ENCODE data around the gene CTDNEP1. TPM values are rescaled to one million over a fixed set of nuclear protein-coding genes. Genes with fewer than 3 reads are reported as not detected.

Gene CTDNEP1
- total and polyA plus RNA-seq, 9 donors, result 42.3 to 256 (median 123) TPM

GRCh38 chr17:7208754-7209460 lies 42.6 kb downstream of the CTDNEP1 start:
- Histone ChIP-seq H3K4me1 (ENCODE audit: insufficient read depth) (peaks cover 15% of the 10 kb centered on the region), H3K9me3 (no peaks in the 10 kb centered on the region), H3K4me3 (no peak overlapping the region), H3K27me3 (no peaks in the 10 kb centered on the region), H3K36me3 (no peaks in the 10 kb centered on the region), H3K27ac (no peak overlapping the region)
- intact Hi-C loops (cut with DNase I), result no loop called here
- DNase-seq, result peak in 2 of 5 donors; percentile 31 to 36
- 77 to 85% (median 82%) methylated on average over 9 of the region's 9 CpGs for WGBS, 3 donors
- no peak for TF ChIP-seq CTCF (IDR thresholded peaks at IDR 0.05)
- no peak for TF ChIP-seq POLR2A (IDR thresholded peaks at IDR 0.05)
- TF ChIP-seq EP300 (IDR thresholded peaks at IDR 0.05), result no peak

DNA sequence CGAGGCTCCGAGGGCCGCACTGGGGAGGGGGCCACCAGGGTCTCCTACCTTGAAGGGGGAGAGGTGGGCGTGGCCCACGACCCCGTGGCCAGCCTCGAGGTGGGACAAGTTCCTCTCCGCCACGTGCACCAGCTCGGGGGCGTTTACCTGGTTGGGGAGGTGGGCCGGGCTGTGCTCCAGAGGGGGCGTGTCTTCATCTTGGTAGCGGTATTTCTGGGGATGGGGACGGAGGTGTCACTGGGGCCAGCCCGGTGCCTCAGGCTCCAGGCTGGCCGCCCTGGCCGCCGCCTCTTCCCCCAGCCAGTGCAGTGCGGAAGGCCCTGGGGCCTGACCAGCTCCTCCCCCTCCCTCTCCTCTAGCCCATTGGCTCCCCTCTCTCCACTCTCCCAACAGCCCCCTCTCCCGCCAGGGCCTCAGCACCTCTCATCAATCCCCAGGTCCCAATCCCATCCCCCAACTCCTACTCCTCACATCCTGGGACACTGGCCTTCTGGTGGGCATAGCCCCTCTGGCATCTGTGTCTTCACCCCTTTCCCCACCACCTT lies 43.4 kb downstream of the CTDNEP1 start:
- H3K4me1 ChIP-seq (ENCODE audit: insufficient read depth), result peaks cover 12% of the 10 kb centered on the region
- H3K36me3 ChIP-seq, result no peaks in the 10 kb centered on the region
- no peak overlapping the region for H3K4me3 ChIP-seq
- H3K27me3 ChIP-seq, result no peaks in the 10 kb centered on the region
- 20 to 23% (median 21%) methylated on average over 21 of the region's 21 CpGs for WGBS, 3 donors
- peak overlapping the region in 1 of 2 donors; percentile 51 for H3K27ac ChIP-seq
- intact Hi-C loops (cut with DNase I), result no loop called here
- no peaks in the 10 kb centered on the region for H3K9me3 ChIP-seq
- TF ChIP-seq CTCF (IDR thresholded peaks at IDR 0.05), result no peak
- TF ChIP-seq POLR2A (IDR thresholded peaks at IDR 0.05), result no peak
- TF ChIP-seq EP300 (IDR thresholded peaks at IDR 0.05), result no peak
- DNase-seq, result peak in 2 of 5 donors; percentile 65 to 67

DNA sequence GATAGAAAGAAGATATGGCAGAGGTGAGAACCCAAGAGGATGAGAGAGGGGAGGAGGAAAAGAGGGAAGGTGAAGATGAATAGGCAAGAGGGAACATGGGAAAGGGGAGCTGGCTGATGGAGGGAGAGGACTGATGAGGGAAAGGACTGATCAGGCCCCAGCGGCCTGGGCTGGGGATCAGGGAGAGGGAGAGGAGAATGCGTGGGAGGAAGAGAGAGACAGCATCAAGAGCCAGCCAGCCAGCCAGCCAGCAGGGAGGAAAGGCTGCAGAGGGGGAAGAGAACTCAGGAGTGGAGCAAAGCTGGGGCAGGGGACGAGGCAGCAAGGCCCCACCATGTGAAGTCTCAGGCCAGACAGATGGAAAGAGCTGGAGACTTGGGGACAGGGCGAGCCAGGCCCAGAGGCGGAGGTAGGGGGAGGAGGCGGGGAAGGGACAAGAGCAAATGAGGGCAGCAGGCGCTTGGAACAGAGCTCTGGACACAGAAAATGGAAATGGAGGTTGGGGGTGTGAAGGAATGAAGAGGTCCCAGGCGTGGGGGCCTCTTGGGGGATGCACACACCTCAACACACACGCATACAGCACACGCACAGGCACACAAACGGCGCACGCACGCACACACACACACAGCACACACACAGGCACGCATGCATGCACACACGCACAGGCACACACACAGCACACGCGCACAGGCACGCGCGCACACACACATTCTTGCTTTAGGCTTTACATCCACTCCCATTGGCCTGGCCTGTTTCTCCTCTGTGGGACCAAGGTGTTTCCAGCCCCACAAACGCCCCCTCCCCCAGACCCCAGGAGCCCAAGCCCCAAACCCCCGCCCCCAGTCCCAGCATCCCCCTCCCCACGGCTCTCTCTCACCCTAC lies 44.2 kb downstream of the CTDNEP1 start:
- H3K9me3 ChIP-seq, result no peaks in the 10 kb centered on the region
- intact Hi-C loops (cut with DNase I), result no loop called here
- TF ChIP-seq EP300 (IDR thresholded peaks at IDR 0.05) (no peak), CTCF (IDR thresholded peaks at IDR 0.05) (no peak), POLR2A (IDR thresholded peaks at IDR 0.05) (no peak)
- H3K27ac ChIP-seq, result peak overlapping the region; percentile 51 to 60
- H3K4me1 ChIP-seq (ENCODE audit: insufficient read depth), result peaks cover 12% of the 10 kb centered on the region
- no peaks in the 10 kb centered on the region for H3K36me3 ChIP-seq
- H3K27me3 ChIP-seq, result no peaks in the 10 kb centered on the region
- no peak overlapping the region for H3K4me3 ChIP-seq
- 23 to 34% (median 30%) methylated on average over 24 of the region's 24 CpGs for WGBS, 3 donors
- peak; percentile 63 to 77 (median 71) for DNase-seq

- peak in 3 of 5 donors; percentile 27 to 43 (median 37) for DNase-seq
- Histone ChIP-seq H3K36me3 (no peaks in the 10 kb centered on the region), H3K4me1 (ENCODE audit: insufficient read depth) (peaks cover 10% of the 10 kb centered on the region), H3K9me3 (no peaks in the 10 kb centered on the region), H3K27me3 (no peaks in the 10 kb centered on the region), H3K4me3 (peak overlapping the region; percentile 33), H3K27ac (peak overlapping the region in 1 of 2 donors; percentile 78)
- intact Hi-C loops (cut with DNase I), result no loop called here
- WGBS, 3 donors, result 14 to 26% (median 14%) methylated on average over 15 of the region's 15 CpGs
- TF ChIP-seq EP300 (IDR thresholded peaks at IDR 0.05), result no peak
- TF ChIP-seq POLR2A (IDR thresholded peaks at IDR 0.05), result no peak
- no peak for TF ChIP-seq CTCF (IDR thresholded peaks at IDR 0.05)
Observed at GRCh38 chr17:7205561-7205960, 46.0 kb downstream of the CTDNEP1 start.

Data from ovary (tissue), 9 donors.